ENCODE results near the gene COMMD6. TPM values are rescaled to one million over a fixed set of nuclear protein-coding genes. Genes with fewer than 3 reads are reported as not detected.

Gene COMMD6
- total and polyA plus RNA-seq, 9 of the 15 experiments (the other 6 are each of a cell fraction or from before 2014, with no cell fraction given), result 32.6 to 116 (median 65.0) TPM

DNA sequence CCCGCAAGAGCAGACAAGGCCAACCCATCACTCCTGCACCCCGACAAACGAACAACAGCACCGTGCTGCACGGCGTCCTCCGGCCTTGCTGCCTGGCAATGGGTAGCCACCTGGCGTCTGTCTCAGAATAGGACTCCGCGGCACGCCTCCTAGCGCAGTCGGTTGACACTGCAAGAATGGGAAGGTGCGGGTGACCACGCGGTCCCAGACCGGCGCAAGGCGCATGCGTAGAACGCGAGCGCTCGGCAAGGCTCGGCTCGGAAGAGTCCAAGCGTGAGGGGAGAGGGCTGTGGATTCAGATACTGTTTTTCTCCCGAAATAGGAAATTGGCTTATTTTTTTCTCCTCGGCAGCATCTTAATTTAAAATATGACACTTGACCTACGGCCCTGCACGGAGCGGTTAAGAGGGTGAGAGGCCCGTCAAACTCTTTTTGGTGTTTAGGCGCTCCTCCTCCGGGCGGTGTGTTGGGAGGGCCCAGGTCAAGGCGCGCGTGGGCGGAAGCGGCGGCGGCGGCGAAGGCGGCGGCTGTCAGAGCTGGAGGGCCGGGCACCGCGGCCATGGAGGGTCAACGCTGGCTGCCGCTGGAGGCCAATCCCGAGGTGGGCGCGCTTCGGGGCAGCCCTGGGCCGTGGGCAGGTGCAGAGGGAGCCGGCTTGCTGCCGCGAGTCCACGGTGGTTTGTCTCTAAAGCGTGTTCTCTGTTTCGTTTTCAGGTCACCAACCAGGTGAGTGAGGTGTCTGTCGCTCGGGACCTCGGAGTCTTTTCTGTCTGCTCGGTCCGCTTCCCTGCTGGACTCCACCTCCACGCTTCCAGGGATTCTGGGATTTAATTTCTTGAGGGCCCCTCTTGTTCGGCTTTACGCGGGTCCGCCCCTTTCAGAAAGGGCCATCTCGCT lies 11.9 kb upstream of the COMMD6 start, which contains the start of gene UCHL3 (continued):
- TF ChIP-seq, protein P1, sequence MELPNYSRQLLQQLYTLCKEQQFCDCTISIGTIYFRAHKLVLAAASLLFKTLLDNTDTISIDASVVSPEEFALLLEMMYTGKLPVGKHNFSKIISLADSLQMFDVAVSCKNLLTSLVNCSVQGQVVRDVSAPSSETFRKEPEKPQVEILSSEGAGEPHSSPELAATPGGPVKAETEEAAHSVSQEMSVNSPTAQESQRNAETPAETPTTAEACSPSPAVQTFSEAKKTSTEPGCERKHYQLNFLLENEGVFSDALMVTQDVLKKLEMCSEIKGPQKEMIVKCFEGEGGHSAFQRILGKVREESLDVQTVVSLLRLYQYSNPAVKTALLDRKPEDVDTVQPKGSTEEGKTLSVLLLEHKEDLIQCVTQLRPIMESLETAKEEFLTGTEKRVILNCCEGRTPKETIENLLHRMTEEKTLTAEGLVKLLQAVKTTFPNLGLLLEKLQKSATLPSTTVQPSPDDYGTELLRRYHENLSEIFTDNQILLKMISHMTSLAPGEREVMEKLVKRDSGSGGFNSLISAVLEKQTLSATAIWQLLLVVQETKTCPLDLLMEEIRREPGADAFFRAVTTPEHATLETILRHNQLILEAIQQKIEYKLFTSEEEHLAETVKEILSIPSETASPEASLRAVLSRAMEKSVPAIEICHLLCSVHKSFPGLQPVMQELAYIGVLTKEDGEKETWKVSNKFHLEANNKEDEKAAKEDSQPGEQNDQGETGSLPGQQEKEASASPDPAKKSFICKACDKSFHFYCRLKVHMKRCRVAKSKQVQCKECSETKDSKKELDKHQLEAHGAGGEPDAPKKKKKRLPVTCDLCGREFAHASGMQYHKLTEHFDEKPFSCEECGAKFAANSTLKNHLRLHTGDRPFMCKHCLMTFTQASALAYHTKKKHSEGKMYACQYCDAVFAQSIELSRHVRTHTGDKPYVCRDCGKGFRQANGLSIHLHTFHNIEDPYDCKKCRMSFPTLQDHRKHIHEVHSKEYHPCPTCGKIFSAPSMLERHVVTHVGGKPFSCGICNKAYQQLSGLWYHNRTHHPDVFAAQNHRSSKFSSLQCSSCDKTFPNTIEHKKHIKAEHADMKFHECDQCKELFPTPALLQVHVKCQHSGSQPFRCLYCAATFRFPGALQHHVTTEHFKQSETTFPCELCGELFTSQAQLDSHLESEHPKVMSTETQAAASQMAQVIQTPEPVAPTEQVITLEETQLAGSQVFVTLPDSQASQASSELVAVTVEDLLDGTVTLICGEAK (IDR thresholded peaks at IDR 0.05), result no peak
- TF ChIP-seq, protein P1 (CRISPR knock-in tag; IDR thresholded peaks at IDR 0.05), result no peak
- TF ChIP-seq ZEB2 (IDR thresholded peaks at IDR 0.05) (no peak), ILK (tag; IDR thresholded peaks at IDR 0.05; ENCODE audit: borderline replicate concordance, low read depth) (no peak), BRD4 (IDR thresholded peaks at IDR 0.05) (no peak), KHSRP (IDR thresholded peaks at IDR 0.05) (no peak), KDM1A (IDR thresholded peaks at IDR 0.05) (no peak), E2F8 (IDR thresholded peaks at IDR 0.05; ENCODE audit: low read depth, partially characterized antibody) (no peak), ARHGAP35 (IDR thresholded peaks at IDR 0.05; ENCODE audit: partially characterized antibody) (no peak)
- TF ChIP-seq, protein P2, sequence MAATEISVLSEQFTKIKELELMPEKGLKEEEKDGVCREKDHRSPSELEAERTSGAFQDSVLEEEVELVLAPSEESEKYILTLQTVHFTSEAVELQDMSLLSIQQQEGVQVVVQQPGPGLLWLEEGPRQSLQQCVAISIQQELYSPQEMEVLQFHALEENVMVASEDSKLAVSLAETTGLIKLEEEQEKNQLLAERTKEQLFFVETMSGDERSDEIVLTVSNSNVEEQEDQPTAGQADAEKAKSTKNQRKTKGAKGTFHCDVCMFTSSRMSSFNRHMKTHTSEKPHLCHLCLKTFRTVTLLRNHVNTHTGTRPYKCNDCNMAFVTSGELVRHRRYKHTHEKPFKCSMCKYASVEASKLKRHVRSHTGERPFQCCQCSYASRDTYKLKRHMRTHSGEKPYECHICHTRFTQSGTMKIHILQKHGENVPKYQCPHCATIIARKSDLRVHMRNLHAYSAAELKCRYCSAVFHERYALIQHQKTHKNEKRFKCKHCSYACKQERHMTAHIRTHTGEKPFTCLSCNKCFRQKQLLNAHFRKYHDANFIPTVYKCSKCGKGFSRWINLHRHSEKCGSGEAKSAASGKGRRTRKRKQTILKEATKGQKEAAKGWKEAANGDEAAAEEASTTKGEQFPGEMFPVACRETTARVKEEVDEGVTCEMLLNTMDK (IDR thresholded peaks at IDR 0.05; ENCODE audit: borderline replicate concordance, insufficient read depth, low read depth, low read length, poor library complexity, severe bottlenecking), result peak; percentile 74
- TF ChIP-seq, protein P3, sequence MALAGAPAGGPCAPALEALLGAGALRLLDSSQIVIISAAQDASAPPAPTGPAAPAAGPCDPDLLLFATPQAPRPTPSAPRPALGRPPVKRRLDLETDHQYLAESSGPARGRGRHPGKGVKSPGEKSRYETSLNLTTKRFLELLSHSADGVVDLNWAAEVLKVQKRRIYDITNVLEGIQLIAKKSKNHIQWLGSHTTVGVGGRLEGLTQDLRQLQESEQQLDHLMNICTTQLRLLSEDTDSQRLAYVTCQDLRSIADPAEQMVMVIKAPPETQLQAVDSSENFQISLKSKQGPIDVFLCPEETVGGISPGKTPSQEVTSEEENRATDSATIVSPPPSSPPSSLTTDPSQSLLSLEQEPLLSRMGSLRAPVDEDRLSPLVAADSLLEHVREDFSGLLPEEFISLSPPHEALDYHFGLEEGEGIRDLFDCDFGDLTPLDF (CRISPR knock-in tag; IDR thresholded peaks at IDR 0.05), result no peak

All from K562 (cell line).